GM23338 (cell line): ENCODE measurements around the gene IGF1R.

Source experiments
- CREB1 ChIP-seq: fragments of 250-450 bp; sonication (Bioruptor Pico); IDR thresholded peaks from 2 replicates; pipeline ENCODE4 v1.5.0; 2020; ENCODE audit warnings: low read depth, mild to moderate bottlenecking, moderate library complexity
- EZH2 ChIP-seq: fragments of 200-600 bp; sonication (generic); IDR thresholded peaks from one replicate; pipeline ENCODE4 v1.8.0; 2017; ENCODE audit warnings: antibody characterized with exemption, mild to moderate bottlenecking, low read depth; ENCODE audit not compliant: unreplicated experiment
- JUNB ChIP-seq: IDR thresholded peaks from one replicate; pipeline ENCODE4 v1.6.1; 2016; ENCODE audit warnings: antibody characterized with exemption; ENCODE audit not compliant: unreplicated experiment
- POLR2AphosphoS5 ChIP-seq: IDR thresholded peaks from 2 replicates; pipeline ENCODE4 v1.6.1; 2016; ENCODE audit warnings: antibody characterized with exemption, low read depth
- TF ChIP-seq, protein P1 (sequence below), 2 experiments: fragments of 200-600 bp in 1 of 2; sonication (generic) in 1 of 2; conservative IDR thresholded peaks; 2 replicates each; pipeline versions ENCODE4 v1.5.1 to v1.6.1; 2016 to 2017; ENCODE audit warnings: antibody characterized with exemption in 2 of 2, low read depth in 2 of 2, mild to moderate bottlenecking in 2 of 2, moderate library complexity in 1 of 2

DNA sequence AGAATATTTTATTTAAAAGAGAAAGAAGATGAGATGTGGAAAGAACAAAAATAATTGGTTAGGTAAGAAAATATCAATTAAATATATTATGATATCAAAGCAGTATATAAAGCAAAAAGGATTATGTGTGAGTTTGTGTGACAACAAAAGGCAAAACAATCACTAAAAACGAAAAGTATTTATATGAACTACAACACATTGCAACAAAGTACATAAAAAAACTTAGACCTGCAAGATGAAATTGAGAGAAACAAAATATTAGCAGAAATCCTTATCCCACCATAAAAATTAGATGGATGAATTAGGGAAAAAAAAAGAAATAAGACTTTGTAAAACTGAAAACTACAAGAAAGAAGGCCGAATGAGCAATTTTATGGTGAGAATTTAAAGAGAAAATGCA, 27.3 kb upstream of the IGF1R start:
- TF ChIP-seq, protein P1, sequence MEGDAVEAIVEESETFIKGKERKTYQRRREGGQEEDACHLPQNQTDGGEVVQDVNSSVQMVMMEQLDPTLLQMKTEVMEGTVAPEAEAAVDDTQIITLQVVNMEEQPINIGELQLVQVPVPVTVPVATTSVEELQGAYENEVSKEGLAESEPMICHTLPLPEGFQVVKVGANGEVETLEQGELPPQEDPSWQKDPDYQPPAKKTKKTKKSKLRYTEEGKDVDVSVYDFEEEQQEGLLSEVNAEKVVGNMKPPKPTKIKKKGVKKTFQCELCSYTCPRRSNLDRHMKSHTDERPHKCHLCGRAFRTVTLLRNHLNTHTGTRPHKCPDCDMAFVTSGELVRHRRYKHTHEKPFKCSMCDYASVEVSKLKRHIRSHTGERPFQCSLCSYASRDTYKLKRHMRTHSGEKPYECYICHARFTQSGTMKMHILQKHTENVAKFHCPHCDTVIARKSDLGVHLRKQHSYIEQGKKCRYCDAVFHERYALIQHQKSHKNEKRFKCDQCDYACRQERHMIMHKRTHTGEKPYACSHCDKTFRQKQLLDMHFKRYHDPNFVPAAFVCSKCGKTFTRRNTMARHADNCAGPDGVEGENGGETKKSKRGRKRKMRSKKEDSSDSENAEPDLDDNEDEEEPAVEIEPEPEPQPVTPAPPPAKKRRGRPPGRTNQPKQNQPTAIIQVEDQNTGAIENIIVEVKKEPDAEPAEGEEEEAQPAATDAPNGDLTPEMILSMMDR (conservative IDR thresholded peaks at IDR 0.05; ENCODE audit: low read depth in 2 of 2) = no peak
- TF ChIP-seq EZH2 (no peak), CREB1 (no peak), POLR2AphosphoS5 (no peak), JUNB (no peak)
